Thymus (tissue), 11 donors: Measurements from ENCODE around the gene TRIM47. TPM values are rescaled to one million over a fixed set of nuclear protein-coding genes. Genes with fewer than 3 reads are reported as not detected.

Experiments used
- DNase-seq, 9 donors: peaks; one replicate each; pipeline ENCODE4 v3.0.0-alpha.2; 2013; ENCODE audit warnings: low spot score in 9 of 9, low read depth in 6 of 9, missing footprints in 1 of 9
- H3K27ac ChIP-seq, 2 donors: one replicate each; pipeline ENCODE4 v1.5.1; 2013; ENCODE audit warnings: control low read depth in 1 of 2, low read depth in 1 of 2, low read length in 1 of 2, mild to moderate bottlenecking in 1 of 2, moderate library complexity in 1 of 2
- H3K27me3 ChIP-seq, 2 donors: one replicate each; pipeline ENCODE4 v1.5.1; 2013; ENCODE audit warnings: low read length in 1 of 2; ENCODE audit not compliant: control insufficient read depth in 2 of 2, insufficient read depth in 1 of 2
- H3K36me3 ChIP-seq, 2 donors: one replicate each; pipeline ENCODE4 v1.5.1; 2013; ENCODE audit warnings: low read length in 1 of 2, mild to moderate bottlenecking in 1 of 2, moderate library complexity in 1 of 2; ENCODE audit not compliant: control insufficient read depth in 2 of 2, insufficient read depth in 2 of 2
- H3K4me1 ChIP-seq, 2 donors: one replicate each; pipeline ENCODE4 v1.5.1; 2013; ENCODE audit warnings: low read length in 2 of 2; ENCODE audit not compliant: control insufficient read depth in 2 of 2, insufficient read depth in 2 of 2
- H3K4me3 ChIP-seq, 2 donors: one replicate each; pipeline ENCODE4 v1.5.1; 2013; ENCODE audit warnings: low read length in 2 of 2, control low read depth in 1 of 2, mild to moderate bottlenecking in 1 of 2
- H3K9me3 ChIP-seq, 2 donors: one replicate each; pipeline ENCODE4 v1.5.1; 2013; ENCODE audit warnings: low read length in 1 of 2, mild to moderate bottlenecking in 1 of 2; ENCODE audit not compliant: control insufficient read depth in 2 of 2, insufficient read depth in 1 of 2
- WGBS: extraction: QIAGEN DNeasy Blood & Tissue Kit; methylation state at CpG from one replicate; pipeline ENCODE4 v1.1.7; 2013; 5-methylcytosine and 5-hydroxymethylcytosine counted together
- polyA plus RNA-seq: library from polyadenylated mRNA; stranded (reverse); fragments of 200-250 nt; gene quantifications from one replicate; pipeline ENCODE4 v1.2.3, GENCODE V29; 2013
- total RNA-seq: library from RNA; stranded (reverse); fragments of 120-200 nt; gene quantifications from one replicate; pipeline ENCODE4 v1.2.4, GENCODE V29; 2013
- donor health status: healthy.

TRIM47 gene
- total and polyA plus RNA-seq, 2 donors, result 12.6 to 22.8 TPM

DNA sequence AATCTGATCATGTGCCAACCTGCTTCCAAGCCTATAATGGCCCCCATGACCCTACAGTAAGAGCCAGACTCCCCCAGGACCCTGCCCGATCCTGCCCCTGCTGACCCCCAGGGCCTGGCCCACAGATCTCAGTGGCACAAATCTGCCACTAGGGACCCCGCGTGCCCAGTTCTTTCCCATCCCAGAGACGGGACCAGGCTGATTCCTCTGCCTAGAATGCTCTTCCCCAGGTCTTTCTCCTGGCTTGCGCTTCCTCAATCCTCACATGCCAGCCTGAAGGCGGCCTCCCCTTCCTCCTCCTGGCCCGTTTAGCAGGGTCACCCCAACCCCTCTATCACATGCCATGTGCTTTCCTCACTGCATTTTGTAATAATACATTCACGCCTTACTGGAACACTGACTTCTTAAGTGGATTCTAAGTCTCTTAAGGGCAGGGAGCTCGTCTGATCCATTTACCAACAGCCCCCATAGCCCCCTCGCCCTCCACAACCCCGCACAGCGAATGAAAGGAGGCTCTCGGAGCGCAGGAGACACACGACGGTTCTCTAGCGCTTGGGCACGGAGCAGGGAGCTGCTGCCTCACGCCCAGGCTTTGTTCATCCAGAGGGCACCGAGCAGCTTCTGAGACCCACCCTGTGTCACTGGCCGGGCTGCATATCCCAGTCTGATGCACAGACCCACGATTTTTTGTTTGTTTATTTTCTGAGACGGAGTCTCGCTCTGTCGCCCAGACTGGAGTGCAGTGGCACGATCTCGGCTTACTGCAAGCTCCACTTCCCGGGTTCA, 17.2 kb upstream of the TRIM47 start:
- Histone ChIP-seq H3K9me3 (no peaks in the 10 kb centered on the region), H3K27ac (no peak overlapping the region), H3K4me3 (peak overlapping the region; percentile 65 to 88), H3K36me3 (peaks cover 43 to 45% of the 10 kb centered on the region in 2 donors), H3K4me1 (peaks cover 9 to 19% of the 10 kb centered on the region in 2 donors), H3K27me3 (no peaks in the 10 kb centered on the region)
- DNase-seq, result peak in 1 of 9 donors; percentile 48
- 45% methylated on average over 28 of the region's 28 CpGs for WGBS

DNA sequence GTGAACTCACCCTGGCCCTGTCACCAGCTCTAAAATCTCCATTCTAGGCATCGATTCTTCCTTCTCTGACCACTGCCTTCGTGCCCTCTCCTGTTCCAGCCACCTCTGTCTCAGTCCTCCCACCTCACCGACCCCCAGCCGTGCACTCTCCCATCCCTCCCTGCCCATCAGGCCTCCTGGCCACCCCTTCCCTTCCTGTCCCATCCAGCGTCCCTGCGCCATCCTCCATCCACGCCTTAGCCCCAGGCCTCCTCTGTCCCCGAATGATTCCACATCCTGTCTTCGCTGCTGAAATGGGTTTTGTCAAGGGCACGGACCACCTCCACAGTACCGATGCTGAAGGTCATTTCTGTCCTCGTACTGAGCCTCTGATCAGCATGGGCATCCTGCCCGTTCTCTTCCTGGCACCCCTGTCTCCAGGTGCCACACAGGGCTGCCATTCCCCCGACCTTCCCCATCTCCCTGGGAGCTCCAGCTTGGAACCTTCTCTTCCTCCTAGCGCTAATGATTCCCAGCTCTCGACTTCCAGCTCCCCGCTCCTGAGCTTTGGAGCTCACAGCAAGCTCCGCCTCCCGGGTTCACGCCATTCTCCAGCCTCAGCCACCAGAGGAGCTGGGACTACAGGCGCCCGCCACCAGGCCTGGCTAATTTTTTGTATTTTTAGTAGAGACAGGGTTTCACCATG, 15.8 kb upstream of the TRIM47 start:
- peaks cover 31 to 42% of the 10 kb centered on the region in 2 donors for H3K36me3 ChIP-seq
- no peaks in the 10 kb centered on the region for H3K27me3 ChIP-seq
- no peaks in the 10 kb centered on the region for H3K9me3 ChIP-seq
- H3K27ac ChIP-seq, result no peak overlapping the region
- 95% methylated on average over 22 of the region's 22 CpGs for WGBS
- H3K4me1 ChIP-seq, result peaks cover 9 to 19% of the 10 kb centered on the region in 2 donors
- no peak for DNase-seq
- H3K4me3 ChIP-seq, result no peak overlapping the region

DNA sequence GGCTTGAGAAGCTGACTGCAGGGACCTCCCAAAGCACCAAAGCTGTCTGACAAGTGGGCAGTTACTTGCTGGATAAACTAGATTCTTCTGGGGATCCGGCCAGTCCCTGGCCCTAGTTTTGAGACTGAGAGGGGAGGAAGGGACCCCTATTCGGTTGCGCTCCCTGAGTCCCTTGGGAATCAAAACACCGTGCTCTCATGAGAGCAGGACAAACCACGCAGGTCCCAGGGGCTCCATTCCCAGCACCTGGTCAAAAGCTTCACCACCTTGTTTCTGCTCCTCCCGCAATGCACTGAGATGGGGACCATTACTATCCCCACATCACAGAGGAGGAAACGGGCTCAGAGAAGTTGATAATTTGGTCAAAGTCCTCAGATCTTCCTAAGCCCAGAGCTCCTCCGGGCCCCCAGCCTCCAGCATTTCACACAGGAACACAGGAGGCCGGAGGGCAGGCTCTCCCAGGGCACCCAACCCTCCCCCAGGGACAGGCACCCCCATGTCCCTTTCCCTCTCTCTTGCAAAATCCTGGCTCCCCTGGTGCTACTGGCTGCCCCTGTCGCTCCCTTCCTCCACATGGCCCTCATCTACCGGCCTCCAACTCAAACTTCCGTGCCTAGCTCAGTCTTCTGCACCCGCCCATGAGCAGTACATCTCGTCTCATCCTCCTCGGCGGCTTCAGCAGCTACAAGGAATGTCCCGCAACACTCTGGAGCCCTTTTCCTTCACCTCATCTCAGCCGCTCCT, 15.1 kb upstream of the TRIM47 start:
- peaks cover 24 to 37% of the 10 kb centered on the region in 2 donors for H3K36me3 ChIP-seq
- no peaks in the 10 kb centered on the region for H3K9me3 ChIP-seq
- peaks cover 9 to 19% of the 10 kb centered on the region in 2 donors for H3K4me1 ChIP-seq
- H3K27ac ChIP-seq, result no peak overlapping the region
- 98% methylated on average over 18 of the region's 18 CpGs for WGBS
- DNase-seq, result no peak
- H3K27me3 ChIP-seq, result no peaks in the 10 kb centered on the region
- H3K4me3 ChIP-seq, result no peak overlapping the region

DNA sequence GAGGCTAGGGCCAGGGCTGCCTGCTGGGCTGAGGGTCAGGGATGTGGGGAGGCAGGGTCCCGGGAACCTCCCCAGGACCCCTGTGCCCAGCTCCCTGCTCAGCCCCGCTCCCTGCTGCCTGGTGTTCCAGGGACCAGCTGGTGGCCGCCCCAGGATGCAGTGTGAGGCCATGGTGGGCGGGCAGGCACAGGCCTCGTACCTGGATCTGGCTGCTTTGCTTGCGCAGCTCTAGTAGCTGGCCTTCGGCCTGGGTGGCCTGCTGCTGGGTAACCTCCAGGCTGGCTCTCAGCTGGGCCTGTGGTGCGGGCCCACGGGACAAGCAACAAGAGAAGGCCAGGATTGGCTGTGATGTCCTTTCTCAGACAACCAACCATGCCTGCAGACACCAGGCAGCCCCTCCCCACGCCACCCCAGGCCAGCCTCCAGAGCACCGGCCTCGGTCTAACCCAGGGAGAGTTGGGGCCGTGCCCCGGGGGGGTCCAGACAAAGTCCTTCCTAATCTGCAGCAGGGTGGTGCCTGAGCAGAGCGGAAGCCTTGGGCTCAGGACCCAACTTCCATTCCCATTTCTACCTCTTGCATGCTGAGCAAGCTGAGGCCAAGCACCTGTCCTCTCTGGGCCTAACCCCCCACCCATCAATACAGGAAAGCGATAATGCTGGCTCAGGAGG, 14.3 kb upstream of the TRIM47 start:
- Histone ChIP-seq H3K36me3 (peaks cover 18 to 32% of the 10 kb centered on the region in 2 donors), H3K9me3 (no peaks in the 10 kb centered on the region), H3K27me3 (no peaks in the 10 kb centered on the region), H3K4me1 (peaks cover 9 to 19% of the 10 kb centered on the region in 2 donors), H3K4me3 (no peak overlapping the region), H3K27ac (no peak overlapping the region)
- DNase-seq, result no peak
- whole genome bisulfite sequencing, result 93% methylated on average over 16 of the region's 16 CpGs

DNA sequence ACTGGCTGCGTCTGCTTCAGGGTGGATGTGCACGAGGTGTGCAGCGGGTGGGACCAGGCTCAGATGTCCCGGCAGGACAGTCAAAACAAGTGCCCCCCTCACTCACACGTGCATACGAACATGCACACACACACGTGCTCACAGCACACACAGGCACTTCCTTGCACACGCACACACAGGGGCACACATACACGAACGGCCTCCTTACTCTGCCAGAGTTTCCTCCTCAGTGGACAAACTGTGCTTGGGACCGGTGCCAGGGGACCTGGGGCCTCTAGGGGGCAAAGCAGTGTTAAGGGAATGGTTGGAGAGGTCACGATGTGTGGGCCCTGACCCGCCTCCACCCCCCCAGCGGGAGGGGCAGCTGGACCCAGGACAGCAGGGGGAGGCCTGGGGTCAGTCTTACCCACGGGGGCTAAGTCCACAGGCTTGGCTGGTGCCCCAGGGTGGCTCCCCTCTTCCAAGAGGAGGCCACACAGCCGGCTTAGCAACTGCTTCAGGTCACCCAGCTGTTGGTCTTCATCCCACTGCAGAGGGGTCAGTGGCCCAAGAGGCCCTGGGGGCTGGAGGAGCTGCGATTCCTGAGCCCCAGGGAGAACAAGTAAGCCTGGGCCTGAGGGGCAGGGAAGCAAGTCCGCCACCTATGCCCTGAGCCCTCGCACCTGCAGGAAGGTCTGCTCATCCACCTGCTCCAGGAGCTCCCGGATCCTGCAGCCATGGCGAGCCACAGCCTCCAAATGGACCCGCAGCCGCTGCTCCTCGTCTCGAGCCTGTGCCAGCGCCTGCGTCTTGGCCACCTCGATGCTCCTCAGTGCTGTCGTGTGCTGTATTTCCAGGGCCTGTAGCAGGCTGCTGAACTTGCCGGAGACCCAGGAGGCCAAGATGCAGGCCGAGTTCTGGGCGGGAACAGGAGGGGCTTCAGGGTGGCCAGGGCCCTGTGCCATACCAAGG, 13.5 kb upstream of the TRIM47 start:
- Histone ChIP-seq H3K36me3 (peaks cover 18 to 32% of the 10 kb centered on the region in 2 donors), H3K27me3 (no peaks in the 10 kb centered on the region), H3K9me3 (no peaks in the 10 kb centered on the region), H3K4me3 (no peak overlapping the region), H3K27ac (no peak overlapping the region), H3K4me1 (peaks cover 9 to 13% of the 10 kb centered on the region in 2 donors)
- DNase-seq, result no peak
- WGBS, result 93% methylated on average over 32 of the region's 32 CpGs

DNA sequence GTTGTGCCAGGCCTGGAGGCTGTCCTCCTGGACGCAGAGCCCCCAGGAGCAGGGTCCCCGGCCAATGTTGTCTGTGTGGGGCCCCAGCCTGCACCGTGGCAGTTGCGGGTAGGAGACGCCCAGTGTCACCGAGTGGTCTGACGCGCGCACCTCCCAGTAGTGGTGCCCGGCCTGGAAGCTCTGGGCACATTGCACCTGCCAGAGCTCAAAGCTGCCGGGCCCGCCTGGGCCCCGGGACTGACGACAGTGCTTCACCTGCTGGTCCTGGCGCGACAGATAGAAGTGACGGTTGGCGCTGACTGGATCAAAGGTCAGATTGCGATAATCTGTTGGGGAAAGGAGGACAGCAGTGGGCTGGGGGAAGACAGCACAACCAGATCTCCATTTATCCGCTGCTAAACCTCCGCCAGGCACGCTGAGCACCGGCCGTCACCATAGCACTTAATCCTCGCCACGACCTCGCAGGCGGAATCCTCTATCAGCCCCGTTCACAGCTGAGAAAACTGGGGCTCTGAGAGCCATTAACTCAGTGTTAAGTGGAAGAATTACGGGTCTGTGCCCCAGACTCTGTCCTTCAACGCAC, 12.7 kb upstream of the TRIM47 start:
- whole genome bisulfite sequencing, result 96% methylated on average over 31 of the region's 31 CpGs
- Histone ChIP-seq H3K27me3 (no peaks in the 10 kb centered on the region), H3K27ac (no peak overlapping the region), H3K9me3 (no peaks in the 10 kb centered on the region), H3K36me3 (peaks cover 18 to 32% of the 10 kb centered on the region in 2 donors), H3K4me3 (no peak overlapping the region), H3K4me1 (peaks cover 9 to 13% of the 10 kb centered on the region in 2 donors)
- DNase-seq, result no peak

DNA sequence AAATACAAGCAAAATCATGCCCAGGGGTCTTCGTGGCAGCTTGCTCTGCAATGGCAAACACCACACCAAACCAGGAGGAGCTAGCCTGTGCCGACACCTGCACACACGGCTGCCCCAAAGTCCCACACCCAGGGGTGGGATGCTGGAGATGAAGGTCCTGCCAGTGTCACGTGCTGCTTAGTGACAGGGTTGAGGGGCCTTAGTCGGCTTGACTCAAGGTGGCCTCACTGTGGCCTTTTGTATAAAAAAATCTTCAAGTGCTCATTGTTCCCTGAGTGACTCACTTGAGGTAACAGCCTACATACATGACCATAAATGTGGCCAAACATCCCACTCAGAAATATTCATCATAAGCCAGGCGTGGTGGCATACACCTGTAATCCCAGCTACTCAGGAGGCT, 11.1 kb upstream of the TRIM47 start:
- DNase-seq, result no peak
- 89% methylated on average over 6 of the region's 6 CpGs for whole genome bisulfite sequencing
- Histone ChIP-seq H3K27me3 (no peaks in the 10 kb centered on the region), H3K4me1 (no peaks in the 10 kb centered on the region), H3K4me3 (no peak overlapping the region), H3K36me3 (peaks cover 18 to 32% of the 10 kb centered on the region in 2 donors), H3K9me3 (no peaks in the 10 kb centered on the region), H3K27ac (no peak overlapping the region)

DNA sequence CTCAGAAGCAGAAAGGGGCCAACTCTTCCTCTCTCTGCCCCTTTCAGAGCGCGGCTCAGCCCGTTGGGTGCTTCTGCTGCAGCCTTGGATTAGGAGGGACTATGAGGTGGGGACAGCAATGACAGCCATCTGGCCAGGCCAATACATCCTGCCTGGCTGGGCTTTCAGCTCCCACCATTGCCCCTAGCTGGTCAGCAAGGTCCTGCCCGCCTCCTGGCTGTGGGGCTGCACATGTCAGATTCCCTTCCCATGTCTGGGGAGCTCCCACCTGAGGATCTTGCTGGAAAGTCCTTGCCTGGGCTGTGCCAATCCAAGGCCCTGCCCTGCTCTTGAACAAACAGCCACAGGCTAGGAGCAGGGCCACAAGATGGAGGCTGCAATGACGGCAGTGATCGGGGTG, 10.1 kb upstream of the TRIM47 start:
- DNase-seq, result no peak
- no peaks in the 10 kb centered on the region for H3K9me3 ChIP-seq
- no peaks in the 10 kb centered on the region for H3K27me3 ChIP-seq
- no peak overlapping the region for H3K27ac ChIP-seq
- no peaks in the 10 kb centered on the region for H3K4me1 ChIP-seq
- H3K4me3 ChIP-seq, result no peak overlapping the region
- 88% methylated on average over 6 of the region's 6 CpGs for WGBS
- peaks cover 18 to 32% of the 10 kb centered on the region in 2 donors for H3K36me3 ChIP-seq
